ENCODE measurements around the gene CCL20. TPM values are rescaled to one million over a fixed set of nuclear protein-coding genes. Genes with fewer than 3 reads are reported as not detected.

The CCL20 gene
- total RNA-seq, 2 experiments from 2014 or later: 1.5 to 2.2 TPM

- Histone ChIP-seq H3K27me3 (ENCODE audit: control insufficient read depth in 1 of 2, insufficient read depth in 2 of 2, low read length in 2 of 2) (no peaks in the 10 kb centered on the region), H3K27ac (ENCODE audit: low read depth in 1 of 2, low read length in 2 of 2) (no peak overlapping the region), H3K36me3 (ENCODE audit: insufficient read depth, low read length) (no peaks in the 10 kb centered on the region), H3K9me3 (ENCODE audit: control insufficient read depth in 1 of 2, insufficient read depth in 1 of 2, low read length in 2 of 2) (no peaks in the 10 kb centered on the region), H3K4me3 (ENCODE audit: low read length) (no peak overlapping the region), H3K4me1 (ENCODE audit: insufficient read depth, low read length) (no peaks in the 10 kb centered on the region)
- no peaks in the 10 kb centered on the region for H3K36me3 Mint-ChIP-seq (ENCODE audit: low read depth)
- no peaks in the 10 kb centered on the region for H3K4me1 Mint-ChIP-seq (ENCODE audit: low read depth)
- no peaks in the 10 kb centered on the region for H3K9me3 Mint-ChIP-seq
- intact Hi-C loops (cut with DNase I, micrococcal nuclease): loop anchor here in 1 of 2 experiments (5.0 kb wide), 1 partner anchor 92 kb away; no protein-coding TSS in a partner anchor
- ATAC-seq (ENCODE audit: poor library complexity): no peak
- POLR2A ChIA-PET: no interaction called here
- H3K27me3 Mint-ChIP-seq: peaks cover 2% of the 10 kb centered on the region
- no peak overlapping the region for H3K4me3 Mint-ChIP-seq
- TF ChIP-seq CTCF (IDR thresholded peaks at IDR 0.05): no peak
- no peak overlapping the region for H3K27ac Mint-ChIP-seq
- DNase-seq: no peak
- CTCF ChIA-PET: no interaction called here
Observed at GRCh38 chr2:227864161-227864756, 50.6 kb downstream of the CCL20 start.

- H3K9me3 Mint-ChIP-seq: no peaks in the 10 kb centered on the region
- no peaks in the 10 kb centered on the region for H3K27me3 ChIP-seq (ENCODE audit: control insufficient read depth in 1 of 2, insufficient read depth in 2 of 2, low read length in 2 of 2)
- H3K9me3 ChIP-seq (ENCODE audit: control insufficient read depth in 1 of 2, insufficient read depth in 1 of 2, low read length in 2 of 2): no peaks in the 10 kb centered on the region
- DNase-seq (no peak), ATAC-seq (ENCODE audit: poor library complexity) (no peak)
- CTCF ChIA-PET: no interaction called here
- H3K4me3 Mint-ChIP-seq: no peak overlapping the region
- H3K36me3 Mint-ChIP-seq (ENCODE audit: low read depth): no peaks in the 10 kb centered on the region
- no peak overlapping the region for H3K27ac Mint-ChIP-seq
- H3K36me3 ChIP-seq (ENCODE audit: insufficient read depth, low read length): no peaks in the 10 kb centered on the region
- no peak overlapping the region for H3K4me3 ChIP-seq (ENCODE audit: low read length)
- H3K27ac ChIP-seq (ENCODE audit: low read depth in 1 of 2, low read length in 2 of 2): no peak overlapping the region
- H3K27me3 Mint-ChIP-seq: peaks cover 11% of the 10 kb centered on the region
- H3K4me1 Mint-ChIP-seq (ENCODE audit: low read depth): no peaks in the 10 kb centered on the region
- POLR2A ChIA-PET: no interaction called here
- H3K4me1 ChIP-seq (ENCODE audit: insufficient read depth, low read length): no peaks in the 10 kb centered on the region
- intact Hi-C loops (cut with DNase I, micrococcal nuclease): no loop called here
- no peak for TF ChIP-seq CTCF (IDR thresholded peaks at IDR 0.05)
Observed at GRCh38 chr2:227865291-227865690, 51.6 kb downstream of the CCL20 start.

Other genes starting within 250 kb of the CCL20 start
- not detected for gene SCYGR2, start 214.9 kb upstream of the CCL20 start, total RNA-seq
- gene SCYGR3, start 199.0 kb upstream of the CCL20 start, total RNA-seq: not detected
- gene SCYGR4, start 196.3 kb upstream of the CCL20 start, total RNA-seq: not detected
- not detected for gene SCYGR5, start 147.0 kb upstream of the CCL20 start, total RNA-seq
- gene SLC19A3, start 95.8 kb upstream of the CCL20 start, total RNA-seq: not detected
- gene SCYGR6, start 89.1 kb upstream of the CCL20 start, total RNA-seq: not detected
- gene SCYGR7, start 85.5 kb upstream of the CCL20 start, total RNA-seq: not detected
- gene SCYGR8, start 67.9 kb upstream of the CCL20 start, total RNA-seq: not detected
- gene DAW1, start 57.8 kb downstream of the CCL20 start, total RNA-seq: not detected